HFFc6 (cell line): ENCODE data around the gene SESN1. TPM values are rescaled to one million over a fixed set of nuclear protein-coding genes. Genes with fewer than 3 reads are reported as not detected.
A peak's percentile ranks its signal among the peaks of the same experiment; 100 is the strongest.

Experiments
- DNase-seq: peaks from one replicate; pipeline ENCODE4 v3.0.0-alpha.2; 2018
- H3K27ac Mint-ChIP-seq: 2 replicates; pipeline ENCODE4 v1.8.0; 2020; ENCODE audit warnings: mild to moderate bottlenecking, mixed read lengths
- H3K27me3 Mint-ChIP-seq: 2 replicates; pipeline ENCODE4 v1.8.0; 2021; ENCODE audit warnings: mild to moderate bottlenecking, moderate library complexity, mixed read lengths; ENCODE audit not compliant: insufficient read depth
- H3K36me3 Mint-ChIP-seq: 2 replicates; pipeline ENCODE4 v1.8.0; 2021; ENCODE audit warnings: low read depth, mixed read lengths
- H3K4me1 Mint-ChIP-seq: 2 replicates; pipeline ENCODE4 v1.8.0; 2020; ENCODE audit warnings: low read depth, mixed read lengths
- H3K4me3 Mint-ChIP-seq: 2 replicates; pipeline ENCODE4 v1.8.0; 2020; ENCODE audit warnings: mild to moderate bottlenecking, moderate library complexity, mixed read lengths
- H3K9me3 Mint-ChIP-seq: 2 replicates; pipeline ENCODE4 v1.8.0; 2020; ENCODE audit warnings: mild to moderate bottlenecking, mixed read lengths
- total RNA-seq, 6 experiments: library from RNA; stranded (reverse); fragmentation: NEBNext Ultra II Directional; extraction: Animal tissue kit (Norgen Biotek cat#: 25700); gene quantifications; 2 replicates in 1 of 6; 3 replicates in 5 of 6; pipeline ENCODE4 v1.2.3, GENCODE V29; 2021
- TF ChIP-seq, protein P1 (sequence below): fragments of 200-600 bp; sonication (generic); IDR thresholded peaks from 2 replicates; pipeline ENCODE4 v1.5.0; 2021; ENCODE audit warnings: antibody characterized with exemption, mild to moderate bottlenecking

The SESN1 gene
- total RNA-seq, 6 experiments from 2014 or later = 12.1 to 16.9 (median 13.7) TPM

DNA sequence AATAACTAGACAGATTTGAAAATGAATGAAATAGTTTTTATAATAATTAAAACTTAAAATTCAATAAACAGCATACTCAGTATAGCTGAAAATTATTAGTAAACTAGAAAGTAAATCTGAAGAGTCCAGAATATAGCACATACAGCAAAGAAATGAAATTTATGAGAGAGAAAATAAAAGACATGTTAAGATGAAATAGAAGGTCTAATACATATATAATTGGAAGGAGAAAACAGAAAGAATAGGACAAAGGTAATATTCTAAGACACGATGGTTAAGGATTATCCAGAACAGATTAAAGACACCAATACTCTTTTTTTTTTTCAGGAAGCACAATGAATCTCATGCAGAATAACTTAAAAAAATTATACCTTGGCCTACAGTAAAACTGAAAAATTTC lies 69.0 kb downstream of the SESN1 start:
- TF ChIP-seq, protein P1, sequence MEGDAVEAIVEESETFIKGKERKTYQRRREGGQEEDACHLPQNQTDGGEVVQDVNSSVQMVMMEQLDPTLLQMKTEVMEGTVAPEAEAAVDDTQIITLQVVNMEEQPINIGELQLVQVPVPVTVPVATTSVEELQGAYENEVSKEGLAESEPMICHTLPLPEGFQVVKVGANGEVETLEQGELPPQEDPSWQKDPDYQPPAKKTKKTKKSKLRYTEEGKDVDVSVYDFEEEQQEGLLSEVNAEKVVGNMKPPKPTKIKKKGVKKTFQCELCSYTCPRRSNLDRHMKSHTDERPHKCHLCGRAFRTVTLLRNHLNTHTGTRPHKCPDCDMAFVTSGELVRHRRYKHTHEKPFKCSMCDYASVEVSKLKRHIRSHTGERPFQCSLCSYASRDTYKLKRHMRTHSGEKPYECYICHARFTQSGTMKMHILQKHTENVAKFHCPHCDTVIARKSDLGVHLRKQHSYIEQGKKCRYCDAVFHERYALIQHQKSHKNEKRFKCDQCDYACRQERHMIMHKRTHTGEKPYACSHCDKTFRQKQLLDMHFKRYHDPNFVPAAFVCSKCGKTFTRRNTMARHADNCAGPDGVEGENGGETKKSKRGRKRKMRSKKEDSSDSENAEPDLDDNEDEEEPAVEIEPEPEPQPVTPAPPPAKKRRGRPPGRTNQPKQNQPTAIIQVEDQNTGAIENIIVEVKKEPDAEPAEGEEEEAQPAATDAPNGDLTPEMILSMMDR = no peak
- H3K27ac Mint-ChIP-seq = no peak overlapping the region
- H3K36me3 Mint-ChIP-seq = no peaks in the 10 kb centered on the region
- no peaks in the 10 kb centered on the region for H3K27me3 Mint-ChIP-seq
- H3K4me1 Mint-ChIP-seq = peaks cover 13% of the 10 kb centered on the region
- DNase-seq = no peak
- H3K9me3 Mint-ChIP-seq = no peaks in the 10 kb centered on the region
- H3K4me3 Mint-ChIP-seq = no peak overlapping the region

- no peaks in the 10 kb centered on the region for H3K27me3 Mint-ChIP-seq
- TF ChIP-seq, protein P1 = 0 out of 2 replicates have a peak, but pooled peaks have one; percentile 9
- H3K27ac Mint-ChIP-seq = no peak overlapping the region
- H3K9me3 Mint-ChIP-seq = no peaks in the 10 kb centered on the region
- H3K36me3 Mint-ChIP-seq = no peaks in the 10 kb centered on the region
- H3K4me1 Mint-ChIP-seq = peaks cover 13% of the 10 kb centered on the region
- H3K4me3 Mint-ChIP-seq = no peak overlapping the region
- DNase-seq = no peak
Observed at GRCh38 chr6:109024784-109025183, 69.9 kb downstream of the SESN1 start.

GRCh38 chr6:109024368-109024767 lies 70.3 kb downstream of the SESN1 start:
- Mint-ChIP-seq H3K27me3 (no peaks in the 10 kb centered on the region), H3K4me3 (no peak overlapping the region), H3K27ac (no peak overlapping the region), H3K4me1 (peaks cover 13% of the 10 kb centered on the region), H3K9me3 (no peaks in the 10 kb centered on the region), H3K36me3 (no peaks in the 10 kb centered on the region)
- TF ChIP-seq, protein P1 = no peak
- DNase-seq = no peak

DNA sequence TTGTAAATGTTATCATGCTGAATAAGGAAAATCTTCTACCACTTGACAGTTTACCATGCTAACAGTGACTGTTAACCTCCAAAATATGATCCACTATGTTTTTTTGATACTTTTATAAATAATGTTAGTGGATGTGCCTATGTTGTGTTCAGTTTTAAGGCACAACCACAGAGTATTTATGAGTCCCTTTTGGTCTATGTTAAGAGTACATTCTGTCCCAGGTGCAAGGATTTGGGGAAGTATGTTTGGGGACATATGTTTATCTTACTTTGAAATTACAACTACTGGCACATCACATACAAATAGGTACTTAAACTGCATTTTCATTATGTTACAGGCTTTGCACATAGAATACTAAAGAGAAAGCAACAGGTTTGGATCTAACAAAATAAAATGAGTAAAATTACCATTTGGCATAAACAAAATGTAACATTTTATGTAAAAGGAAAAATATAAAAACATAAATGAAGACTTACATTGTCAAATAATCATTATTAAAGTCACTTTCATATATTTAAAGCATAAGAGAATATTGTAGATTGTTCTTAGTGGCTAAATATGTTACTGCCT lies 71.2 kb downstream of the SESN1 start:
- H3K27ac Mint-ChIP-seq = no peak overlapping the region
- no peaks in the 10 kb centered on the region for H3K9me3 Mint-ChIP-seq
- H3K36me3 Mint-ChIP-seq = no peaks in the 10 kb centered on the region

DNA sequence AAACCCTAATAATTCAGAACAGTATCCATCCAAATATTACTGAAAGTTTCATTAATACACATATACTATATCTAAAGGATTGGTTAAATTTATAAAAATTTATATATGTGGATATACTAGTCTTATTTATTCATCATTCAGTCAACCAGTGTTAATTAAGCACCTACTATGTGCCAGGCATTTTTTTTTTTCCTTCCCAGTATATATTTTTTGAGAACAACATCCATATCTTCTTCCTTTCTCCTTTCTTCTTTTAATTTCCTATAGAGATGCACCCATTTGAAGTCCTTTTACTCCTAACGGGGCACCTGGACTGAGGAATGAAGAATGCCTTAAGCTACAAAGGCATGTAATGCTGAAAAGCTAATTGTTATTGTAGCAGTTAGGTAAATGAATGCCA lies 72.8 kb downstream of the SESN1 start:
- Mint-ChIP-seq H3K4me3 (no peak overlapping the region), H3K9me3 (no peaks in the 10 kb centered on the region), H3K27ac (no peak overlapping the region), H3K4me1 (peaks cover 13% of the 10 kb centered on the region), H3K36me3 (no peaks in the 10 kb centered on the region), H3K27me3 (no peaks in the 10 kb centered on the region)
- TF ChIP-seq, protein P1 = no peak
- no peak for DNase-seq

More for the DNA sequence above, 71.2 kb downstream of the SESN1 start:
- H3K27me3 Mint-ChIP-seq = no peaks in the 10 kb centered on the region
- TF ChIP-seq, protein P1 = no peak
- peaks cover 13% of the 10 kb centered on the region for H3K4me1 Mint-ChIP-seq
- DNase-seq = no peak
- no peak overlapping the region for H3K4me3 Mint-ChIP-seq
